ENCODE results near the gene UCN3.

The UCN3 gene

GRCh38 chr10:5364890-5365338 is at the start of gene UCN3:
TSS of gene UCN3 (plus strand) at chr10:5364966. CDS start at chr10:5373721, 8,755 bp downstream.
- no peak for DNase-seq (ENCODE audit: low read depth)

- DNase-seq (ENCODE audit: low read depth): peak; percentile 24
Observed at GRCh38 chr10:5317547-5318107, 47.1 kb upstream of the UCN3 start.

GRCh38 chr10:5318148-5318547 is 46.6 kb upstream of the UCN3 start:
- no peak for DNase-seq (ENCODE audit: low read depth)

GRCh38 chr10:5319863-5320262 is 44.9 kb upstream of the UCN3 start:
- no peak for DNase-seq (ENCODE audit: low read depth)

- no peak for DNase-seq (ENCODE audit: low read depth)
Observed at GRCh38 chr10:5321273-5321672, 43.5 kb upstream of the UCN3 start.

- no peak for DNase-seq (ENCODE audit: low read depth)
Observed at GRCh38 chr10:5323446-5323845, 41.3 kb upstream of the UCN3 start.

- DNase-seq (ENCODE audit: low read depth): no peak
Observed at GRCh38 chr10:5325076-5325475, 39.7 kb upstream of the UCN3 start.

GRCh38 chr10:5334196-5334880 is 30.4 kb upstream of the UCN3 start:
- DNase-seq (ENCODE audit: low read depth): no peak

GRCh38 chr10:5338010-5338409 is 26.8 kb upstream of the UCN3 start:
- DNase-seq (ENCODE audit: low read depth): no peak

- DNase-seq (ENCODE audit: low read depth): no peak
Observed at GRCh38 chr10:5343092-5343491, 21.7 kb upstream of the UCN3 start.

GRCh38 chr10:5343561-5343960 is 21.2 kb upstream of the UCN3 start:
- no peak for DNase-seq (ENCODE audit: low read depth)

GRCh38 chr10:5343979-5344378 is 20.8 kb upstream of the UCN3 start:
- no peak for DNase-seq (ENCODE audit: low read depth)

GRCh38 chr10:5344746-5345145 is 20.0 kb upstream of the UCN3 start:
- no peak for DNase-seq (ENCODE audit: low read depth)

- DNase-seq (ENCODE audit: low read depth): no peak
Observed at GRCh38 chr10:5346881-5347280, 17.9 kb upstream of the UCN3 start.

GRCh38 chr10:5349362-5349761 is 15.4 kb upstream of the UCN3 start:
- no peak for DNase-seq (ENCODE audit: low read depth)

GRCh38 chr10:5354068-5354467 is 10.7 kb upstream of the UCN3 start:
- no peak for DNase-seq (ENCODE audit: low read depth)

GRCh38 chr10:5355594-5356301 is 9.0 kb upstream of the UCN3 start:
- no peak for DNase-seq (ENCODE audit: low read depth)

GRCh38 chr10:5356302-5356763 is 8.4 kb upstream of the UCN3 start:
- DNase-seq (ENCODE audit: low read depth): no peak

- DNase-seq (ENCODE audit: low read depth): no peak
Observed at GRCh38 chr10:5360318-5360915, 4.3 kb upstream of the UCN3 start.

- no peak for DNase-seq (ENCODE audit: low read depth)
Observed at GRCh38 chr10:5361966-5362365, 2.8 kb upstream of the UCN3 start.

GRCh38 chr10:5362873-5363272 is 1.9 kb upstream of the UCN3 start:
- no peak for DNase-seq (ENCODE audit: low read depth)

- DNase-seq (ENCODE audit: low read depth): no peak
Observed at GRCh38 chr10:5364374-5364773, 392 bp upstream of the UCN3 start.

- no peak for DNase-seq (ENCODE audit: low read depth)
Observed at GRCh38 chr10:5365928-5366327, 1.2 kb downstream of the UCN3 start.

All from stimulated activated CD8-positive, alpha-beta memory T cell treated with anti-CD3 and anti-CD28 coated beads, Interleukin-15, amount 100 ng/mL, for 1 hour (primary cell).